ENCODE results near the gene MED13L.
"Not testable (repeated sequence)": the region's sequence is repeated elsewhere in the genome, so short reads cannot be mapped to it uniquely, and the experiment has no call there.

The MED13L gene

DNA sequence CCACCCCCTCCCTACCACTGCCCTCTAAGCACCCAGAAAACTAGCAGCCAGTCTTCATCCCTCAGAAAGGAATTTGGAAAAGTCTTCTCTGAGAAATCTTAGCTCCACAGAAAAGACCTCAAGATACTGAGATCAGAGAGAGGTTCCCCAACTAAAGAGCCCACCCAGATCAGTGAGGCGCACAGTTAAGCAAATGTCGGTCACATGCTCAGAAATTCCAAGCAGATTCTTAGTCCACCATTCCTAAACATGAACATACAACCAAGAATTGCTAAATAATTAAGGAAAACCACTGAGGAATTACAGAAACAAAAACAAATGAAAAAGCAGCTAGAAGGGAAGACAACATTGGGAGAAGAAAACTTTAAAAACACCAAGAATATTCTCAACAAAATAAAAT, 32.3 kb downstream of the MED13L start:
- no peak for DNase-seq

DNA sequence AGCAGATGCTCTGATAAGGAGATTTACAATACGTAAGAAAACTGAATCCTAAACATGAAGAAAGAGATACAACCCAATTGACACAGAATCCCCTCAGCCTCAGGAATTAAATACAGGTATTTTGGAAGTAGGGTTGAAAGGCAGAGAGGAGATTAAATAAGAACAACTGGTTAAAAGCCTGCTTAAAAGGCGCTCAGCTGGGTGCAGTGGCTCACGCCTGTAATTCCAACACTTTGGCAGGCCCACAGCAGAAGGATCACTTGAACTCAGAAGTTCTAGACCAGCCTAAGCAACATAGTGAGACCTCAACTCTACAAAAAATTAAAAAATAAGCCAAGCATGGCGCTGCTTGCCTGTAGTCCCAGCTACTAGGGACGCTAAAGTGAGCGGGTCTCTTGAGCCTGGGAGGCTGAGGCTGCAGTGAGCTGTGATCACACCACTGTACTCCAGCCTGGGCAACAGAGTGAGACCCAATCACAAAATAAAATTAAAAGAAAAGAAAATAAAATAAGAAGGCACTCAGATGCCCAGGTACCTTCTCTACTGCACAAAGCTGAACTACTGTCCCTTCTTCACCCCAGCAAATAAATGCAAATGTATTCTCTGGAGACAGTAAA, 32.9 kb downstream of the MED13L start:
- no peak for DNase-seq

- no peak for DNase-seq
These were observed 33.5 kb downstream of the MED13L start for GRCh38 chr12:116244001-116244400.

DNA sequence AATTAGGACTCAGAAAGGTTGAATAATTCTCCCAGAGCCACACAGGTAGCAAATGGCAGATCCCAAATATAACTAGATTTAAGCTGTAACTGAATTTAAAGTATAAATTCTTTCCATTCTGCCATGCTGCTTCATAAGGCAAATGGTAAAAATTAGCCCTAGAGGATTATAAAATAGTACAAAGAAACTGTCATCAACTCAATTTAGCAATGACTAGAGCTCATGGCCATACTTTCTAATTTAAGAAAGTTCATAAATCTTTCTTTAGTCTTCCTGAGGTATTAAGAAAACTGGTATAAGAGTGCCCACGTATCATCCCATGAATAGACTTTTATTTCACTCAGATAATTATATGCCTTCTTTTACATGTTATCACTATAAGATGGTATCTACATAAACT, 34.8 kb downstream of the MED13L start:
- no peak for DNase-seq

DNA sequence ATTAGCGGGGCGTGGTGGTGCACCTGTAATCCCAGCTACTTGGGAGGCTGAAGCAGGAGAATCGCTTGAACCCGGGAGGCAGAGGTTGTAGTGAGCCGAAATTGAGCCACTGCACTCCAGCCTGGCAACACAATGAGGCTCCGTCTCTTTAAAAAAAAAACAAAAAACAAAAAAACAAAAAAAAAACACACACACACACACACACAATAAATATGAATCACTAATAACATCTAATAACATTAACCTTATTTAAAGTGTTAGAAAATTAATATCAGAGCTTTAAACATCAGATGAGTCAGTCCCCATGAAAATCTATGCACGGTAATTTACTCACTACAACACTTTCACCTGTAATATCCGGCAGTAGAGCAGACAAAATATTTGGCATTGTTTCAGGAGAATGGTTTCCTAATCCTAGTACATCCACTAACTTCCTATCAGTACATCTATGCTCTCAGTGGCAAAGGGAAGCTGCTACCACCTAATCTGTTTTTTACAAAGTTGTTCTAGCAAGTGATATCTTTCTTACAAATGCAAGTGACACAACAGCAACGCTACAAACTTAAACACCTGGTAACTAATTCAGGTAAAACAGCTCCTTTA, 36.2 kb downstream of the MED13L start:
- DNase-seq: no peak

- DNase-seq: not testable (repeated sequence)
These were observed 38.8 kb downstream of the MED13L start for GRCh38 chr12:116238570-116239119.

DNA sequence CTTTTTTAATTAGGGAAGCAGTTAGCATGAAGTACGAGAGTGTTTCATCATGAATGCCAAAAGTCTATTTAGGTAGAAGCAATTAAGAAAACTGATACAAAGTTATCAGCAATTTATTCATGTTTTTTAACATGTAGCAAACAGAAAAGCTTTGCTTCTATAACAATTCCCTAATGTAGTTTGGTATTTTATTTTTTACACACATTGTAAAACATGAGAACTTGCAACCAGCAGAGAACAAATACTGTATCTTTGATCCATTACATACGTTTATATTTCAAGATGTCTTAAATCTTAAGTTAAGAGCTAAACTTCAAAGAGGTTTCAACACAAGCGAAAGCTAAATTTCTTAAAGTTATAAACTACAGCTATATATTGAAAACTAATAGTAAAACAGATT, 39.3 kb downstream of the MED13L start:
- no peak for DNase-seq

DNA sequence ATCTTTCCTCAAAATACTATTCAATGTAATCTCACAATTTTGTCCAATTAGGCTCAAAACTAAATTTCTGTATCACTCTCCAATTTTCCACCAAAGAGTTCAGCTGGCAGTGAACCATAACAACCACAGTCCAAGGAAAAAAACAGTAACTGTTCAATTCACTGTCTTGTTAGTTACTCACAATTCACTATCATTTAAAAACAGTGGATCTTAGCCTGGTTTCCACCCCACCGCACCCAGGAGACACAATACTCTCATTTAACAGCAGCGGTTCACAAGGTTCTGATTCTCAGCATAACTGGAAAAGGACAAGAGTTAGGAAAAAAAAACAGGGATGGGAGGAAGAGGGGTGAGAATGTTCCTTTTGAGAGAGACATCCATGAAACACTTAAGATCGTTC, 40.5 kb downstream of the MED13L start:
- DNase-seq: no peak

DNA sequence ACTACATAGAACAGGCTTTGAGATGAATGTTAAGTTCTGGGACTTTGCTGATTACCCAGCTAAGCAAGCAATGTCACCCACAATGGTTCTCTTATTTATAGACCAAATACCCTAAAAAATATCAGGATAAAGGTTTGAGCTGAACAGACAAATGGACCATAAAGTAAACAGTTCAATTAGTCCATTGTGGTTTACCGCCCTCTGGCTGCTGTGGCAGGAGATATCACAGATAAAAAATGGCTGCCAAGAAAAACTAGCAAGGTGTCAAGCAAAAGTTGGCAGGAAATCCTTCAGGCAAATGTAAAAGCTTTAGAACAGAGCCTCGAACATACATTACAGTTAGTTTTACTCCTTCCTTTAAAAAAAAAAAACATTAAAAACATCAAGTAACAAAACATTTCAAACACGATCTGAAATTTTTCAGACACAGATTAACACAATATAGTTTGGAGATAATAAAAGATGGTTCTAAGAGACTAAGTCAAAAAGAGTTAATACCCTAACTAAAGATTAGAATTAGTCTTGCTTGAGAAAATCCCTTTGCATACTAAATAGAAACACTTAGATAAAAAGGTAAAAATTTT, 41.3 kb downstream of the MED13L start:
- no peak for DNase-seq

DNA sequence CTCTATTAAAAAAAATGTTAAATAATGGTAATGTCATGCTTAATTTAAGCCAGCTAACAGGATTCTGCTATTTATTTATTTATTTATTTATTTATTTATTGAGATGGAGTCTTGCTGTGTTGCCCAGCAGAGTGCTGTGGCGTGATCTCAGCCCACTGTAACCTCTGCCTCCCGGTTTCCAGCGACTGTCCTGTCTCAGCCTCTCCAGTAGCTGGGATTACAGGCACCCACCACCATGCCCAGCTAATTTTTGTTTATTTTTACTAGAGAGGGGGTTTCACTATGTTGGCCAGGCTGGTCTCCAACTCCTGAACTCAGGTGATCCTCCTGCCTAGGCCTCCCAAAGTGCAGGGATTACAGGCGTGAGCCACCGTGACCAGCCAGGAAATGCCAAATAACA, 43.3 kb downstream of the MED13L start:
- DNase-seq: not testable (repeated sequence)

DNA sequence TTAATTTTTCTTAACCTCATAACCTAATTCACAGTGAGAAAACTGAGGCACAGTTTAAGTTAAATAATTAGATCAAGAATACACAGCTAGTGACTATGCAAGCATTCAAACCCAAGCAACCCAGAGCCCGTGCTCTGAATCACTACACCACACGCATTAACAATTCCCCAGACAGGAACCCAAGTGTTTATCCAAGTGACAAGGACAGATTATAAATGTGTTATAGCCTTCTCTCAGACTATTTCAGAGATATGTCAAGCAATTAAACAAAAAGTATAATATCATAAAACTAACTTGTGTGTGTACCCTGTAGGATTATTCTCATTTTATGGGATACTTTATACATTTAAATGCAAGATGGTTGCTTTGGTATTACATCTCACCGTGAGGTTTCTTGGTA, 43.8 kb downstream of the MED13L start:
- DNase-seq: no peak

DNA sequence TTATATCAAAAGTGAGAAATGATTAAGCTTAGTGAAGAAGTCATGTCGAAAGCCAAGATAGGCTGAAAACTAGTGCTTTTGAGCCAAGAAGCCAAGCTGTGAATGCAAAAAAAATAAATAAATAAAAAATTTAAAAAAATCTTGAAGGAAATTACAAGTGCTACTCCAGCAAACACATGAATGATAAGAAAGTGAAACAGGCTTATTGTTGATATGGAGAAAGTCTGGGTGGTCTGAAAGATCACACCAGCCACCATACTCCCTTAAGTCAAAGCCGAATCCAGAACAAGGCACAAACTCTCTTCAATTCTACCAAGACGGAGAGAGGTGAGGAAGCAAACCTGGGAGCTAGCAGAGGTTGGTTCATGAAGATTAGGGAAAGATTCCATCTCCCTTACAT, 49.7 kb downstream of the MED13L start:
- DNase-seq: no peak

- no peak for DNase-seq
These were observed 51.5 kb downstream of the MED13L start for GRCh38 chr12:116226026-116226425.

DNA sequence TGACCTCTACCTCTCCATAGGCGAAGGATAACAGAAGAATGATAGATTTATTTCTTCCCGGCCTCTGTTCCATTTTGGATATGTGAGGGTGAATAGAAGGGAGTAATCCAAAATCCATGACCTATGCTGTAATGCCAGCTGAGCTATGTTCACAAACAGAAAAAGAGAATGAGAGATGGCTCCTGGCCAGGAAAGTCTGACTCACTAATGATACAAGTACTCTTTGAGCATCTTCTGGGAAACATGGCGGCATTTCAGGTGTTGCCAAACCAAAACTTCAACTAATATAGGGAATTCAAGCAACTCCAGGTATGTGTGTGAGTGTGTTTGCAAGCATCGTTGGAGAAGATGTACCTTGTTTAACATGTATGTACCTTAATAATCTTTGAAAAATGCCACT, 55.1 kb downstream of the MED13L start:
- DNase-seq: no peak

DNA sequence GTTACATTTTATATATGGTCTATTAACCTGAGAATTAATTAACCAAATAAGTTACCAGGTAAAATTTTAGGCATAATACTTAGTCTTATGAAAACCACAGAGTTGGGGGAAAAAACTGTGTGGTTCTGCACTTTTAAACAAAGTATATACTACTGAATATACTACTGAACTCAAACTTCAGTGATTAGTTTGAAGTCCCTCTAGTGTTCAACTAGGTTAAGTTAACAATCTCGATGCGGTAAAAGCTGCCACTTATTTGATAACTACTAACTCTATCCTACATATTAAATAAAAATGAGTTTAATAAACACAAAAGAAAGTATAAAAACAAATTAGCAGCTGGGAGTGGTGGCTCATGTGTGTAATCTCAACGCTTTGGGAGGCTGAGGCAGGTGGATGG, 56.7 kb downstream of the MED13L start:
- DNase-seq: no peak

DNA sequence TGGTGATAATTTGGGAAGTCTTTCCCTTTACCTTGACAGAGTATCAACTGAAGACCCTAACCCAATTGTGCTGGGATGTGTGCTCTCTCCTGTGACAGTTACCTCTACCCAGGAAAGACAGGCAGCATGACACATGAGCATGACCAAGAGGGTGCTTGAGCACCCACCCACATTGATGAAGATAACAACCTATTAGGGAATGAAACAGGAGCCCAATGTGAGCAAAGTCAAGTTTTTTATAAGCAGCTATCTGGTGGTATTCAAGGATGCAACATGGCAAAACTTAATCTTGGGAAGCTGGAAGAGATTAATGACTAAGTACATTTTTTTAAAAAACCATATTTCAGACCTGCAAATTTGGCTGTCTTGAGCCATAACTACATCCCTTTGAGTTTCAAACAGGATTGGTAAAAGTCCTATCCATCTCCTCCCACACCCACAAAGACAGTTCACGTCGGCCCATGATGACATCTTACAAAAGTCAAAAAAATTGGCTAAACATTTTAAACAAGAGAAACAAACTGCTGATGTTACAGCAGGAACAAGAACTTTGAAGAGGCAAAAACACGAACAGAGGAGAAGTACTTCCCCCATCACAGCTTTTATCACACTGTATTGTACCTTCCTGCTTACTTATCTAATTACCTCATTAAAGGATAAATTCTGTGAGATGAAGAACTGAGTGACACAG, 60.3 kb downstream of the MED13L start:
- DNase-seq: no peak

DNA sequence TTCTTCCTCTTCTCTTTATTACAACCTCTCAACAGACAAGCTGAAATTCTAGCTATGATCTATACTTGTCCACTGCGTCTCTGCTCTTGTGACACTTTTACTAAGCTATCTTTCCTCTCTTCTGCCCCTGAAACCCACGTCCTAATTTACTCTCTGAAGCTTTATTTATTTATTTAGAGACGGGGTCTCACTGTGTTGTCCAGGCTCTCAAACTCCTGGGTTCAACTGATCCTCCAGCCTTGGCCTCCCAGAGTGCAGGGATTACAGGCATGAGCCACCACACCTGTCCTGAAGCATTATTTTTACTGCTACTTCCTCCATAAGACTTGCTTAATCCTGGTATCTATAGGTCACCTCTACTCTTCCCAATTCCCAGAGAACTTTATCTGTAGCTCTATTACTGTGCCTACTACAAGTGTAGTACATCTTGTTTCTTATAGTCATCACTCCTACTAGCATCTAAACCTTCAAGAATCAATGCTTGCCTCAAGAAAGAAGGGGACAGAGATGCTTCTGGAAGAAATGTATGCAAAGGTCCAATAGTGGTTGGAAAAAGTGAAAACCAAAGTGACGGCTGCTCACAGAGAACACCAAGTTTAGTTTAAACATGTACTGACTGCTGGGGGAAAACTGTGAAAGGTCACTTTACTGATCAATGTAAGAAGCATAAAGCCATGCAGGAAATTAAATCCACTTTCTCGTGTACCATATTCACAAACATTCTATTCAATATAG, 61.3 kb downstream of the MED13L start:
- no peak for DNase-seq

- no peak for DNase-seq
These were observed 62.5 kb downstream of the MED13L start for GRCh38 chr12:116215023-116215422.

DNA sequence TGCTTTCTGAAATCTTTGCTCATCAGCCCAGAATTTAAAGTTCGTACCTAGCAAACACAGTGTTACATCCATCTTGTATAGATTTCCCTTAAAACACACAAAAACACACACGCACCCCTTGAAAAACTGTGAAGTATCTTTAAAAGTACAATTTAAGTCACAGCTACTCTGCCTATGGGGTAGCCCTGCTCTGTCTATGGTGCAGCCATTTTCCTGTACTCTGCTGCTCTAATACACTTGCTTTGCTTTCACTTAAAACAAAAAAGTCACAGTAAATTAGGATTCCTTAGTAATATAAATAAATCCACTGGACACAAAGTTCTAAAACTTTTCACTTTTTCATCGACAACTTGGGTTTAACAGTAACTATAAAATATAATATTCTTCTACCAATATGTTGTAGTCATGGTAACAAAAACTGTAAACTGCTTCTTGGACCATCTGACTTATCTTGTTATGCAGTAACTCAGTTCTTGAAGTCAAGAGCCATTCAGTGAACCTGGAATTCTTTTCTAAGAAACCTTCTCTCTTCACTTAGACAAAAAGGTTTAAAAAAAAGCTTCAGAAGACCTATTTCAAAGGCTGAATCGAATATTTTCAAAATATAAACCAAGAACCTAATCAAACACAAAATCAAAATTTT, 63.5 kb downstream of the MED13L start:
- no peak for DNase-seq

DNA sequence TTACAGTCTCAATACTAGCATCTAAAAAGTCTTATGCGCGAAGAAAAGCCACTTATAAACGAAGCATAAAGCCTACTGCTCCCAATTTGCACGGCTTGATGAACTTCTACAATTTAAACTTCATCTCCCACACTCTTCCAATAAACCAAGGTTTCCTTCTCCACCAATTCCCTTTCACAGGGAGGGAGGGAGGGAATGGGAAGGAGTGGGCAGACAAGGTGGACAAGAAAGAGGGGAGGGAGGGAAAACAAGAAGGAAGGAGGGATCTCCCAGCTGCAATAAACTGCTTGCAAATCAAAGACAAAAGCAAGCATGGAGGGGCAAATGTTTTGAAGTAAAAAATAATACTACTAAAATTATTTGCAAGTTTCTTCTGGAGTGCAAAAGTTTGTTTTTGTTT, 64.5 kb downstream of the MED13L start:
- DNase-seq: no peak

DNA sequence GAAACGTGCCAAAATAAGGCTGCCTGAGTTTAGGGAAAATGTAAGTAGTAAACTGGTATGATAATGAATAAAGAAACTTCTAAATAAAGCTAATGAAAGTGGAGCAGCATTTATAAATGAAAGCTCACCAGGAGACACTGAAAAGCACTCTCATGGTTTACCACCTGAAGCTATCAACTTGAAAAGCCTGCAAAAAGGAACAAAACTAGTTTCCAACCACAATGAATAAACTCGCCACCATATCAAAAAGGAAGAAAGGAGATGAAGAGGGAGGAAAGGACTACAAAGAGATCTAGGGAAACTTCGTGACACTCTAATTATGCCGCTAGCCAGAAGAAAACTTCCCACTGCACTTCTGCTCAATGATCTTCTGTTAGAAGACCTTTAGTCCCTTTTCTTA, 66.7 kb downstream of the MED13L start:
- no peak for DNase-seq

DNA sequence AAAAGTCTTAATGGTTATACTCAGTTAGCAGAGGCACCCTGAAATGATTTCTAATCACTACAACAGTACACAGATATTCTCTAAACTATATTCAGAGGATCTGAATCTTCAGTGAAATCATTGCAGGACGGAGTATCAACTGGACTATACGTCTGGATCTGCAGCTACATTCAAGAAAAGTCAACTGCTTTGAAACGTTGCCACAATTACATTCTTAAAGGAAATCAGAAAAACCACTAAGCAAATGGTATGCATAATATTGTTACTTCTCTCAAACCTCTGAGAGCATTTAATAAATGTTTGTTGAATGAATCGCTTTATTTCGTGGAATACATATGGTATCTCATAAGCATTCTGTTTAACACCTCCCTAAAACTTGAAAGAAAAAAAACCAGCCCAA, 67.4 kb downstream of the MED13L start:
- DNase-seq: no peak

- DNase-seq: no peak
These were observed 68.0 kb downstream of the MED13L start for GRCh38 chr12:116209503-116209902.

Measured in SIG-M5 (cell line).